G401 (cell line): ENCODE results near the gene KCNC3. TPM values are rescaled to one million over a fixed set of nuclear protein-coding genes. Genes with fewer than 3 reads are reported as not detected.

Source experiments
- DNase-seq: peaks from one replicate; pipeline ENCODE4 v3.0.0-alpha.2; 2015; ENCODE audit warnings: low spot score
- in situ Hi-C: cut with HindIII; loops from 2 replicates; pipeline ENCODE4 v1.10.0; 2016; ENCODE audit warnings: low sequenced_read_pairs, mixed read lengths
- total RNA-seq: library from RNA; depleted of rRNA; stranded (reverse); fragments of >200 nt; shearing (Covaris generic); gene quantifications from 2 replicates; pipeline ENCODE4 v1.2.3, GENCODE V29; 2014; rRNA removed

The KCNC3 gene
- total RNA-seq, 1 experiment from 2014 or later, result 3.4 TPM

DNA sequence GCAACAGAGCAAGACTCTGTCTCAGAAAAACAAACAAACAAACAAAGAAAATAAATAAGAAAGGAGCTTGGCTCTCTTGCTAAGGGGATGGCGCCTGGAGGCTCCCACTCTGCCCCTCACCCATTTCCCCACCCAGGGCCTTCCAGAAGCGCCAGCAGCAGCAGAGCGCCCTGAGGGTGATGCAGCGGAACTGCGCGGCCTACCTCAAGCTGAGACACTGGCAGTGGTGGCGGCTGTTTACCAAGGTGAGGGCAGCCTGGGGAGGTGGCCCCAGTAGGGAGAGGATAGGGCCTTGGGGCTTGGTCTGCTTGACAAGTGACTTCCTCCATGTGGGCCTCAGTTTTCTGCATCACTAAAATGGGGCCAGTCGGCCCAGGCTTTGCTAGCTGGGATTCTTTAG, 66.0 kb downstream of the KCNC3 start:
- no peak for DNase-seq
- in situ Hi-C loops, result no loop called here

Other genes starting within 250 kb of the KCNC3 start
- not detected in 2 replicates for gene IZUMO2, start 166.1 kb downstream of the KCNC3 start, total RNA-seq
- gene MYH14, start 125.8 kb downstream of the KCNC3 start, total RNA-seq, result 8.8 and 10.3 TPM in 2 replicates
- gene NAPSA, start 36.3 kb upstream of the KCNC3 start, total RNA-seq, result 0.24 TPM in 1 of 2 replicates, not detected in the other
- gene NR1H2, start 47.1 kb upstream of the KCNC3 start, total RNA-seq, result 33.0 and 41.4 TPM in 2 replicates
- gene POLD1, start 55.0 kb upstream of the KCNC3 start, total RNA-seq, result 151 and 176 TPM in 2 replicates
- gene SPIB, start 89.6 kb upstream of the KCNC3 start, total RNA-seq, result 0.44 TPM in 1 of 2 replicates, not detected in the other
- 0.55 TPM in 1 of 2 replicates, not detected in the other for gene MYBPC2, start 103.5 kb upstream of the KCNC3 start, total RNA-seq
- gene EMC10, start 147.1 kb upstream of the KCNC3 start, total RNA-seq, result 104 and 113 TPM in 2 replicates
- gene GARIN5A, start 147.5 kb upstream of the KCNC3 start, total RNA-seq, result 0.10 and 1.5 TPM in 2 replicates
- gene JOSD2, start 181.8 kb upstream of the KCNC3 start, total RNA-seq, result 13.6 and 33.3 TPM in 2 replicates
- not detected in 2 replicates for gene ASPDH, start 184.5 kb upstream of the KCNC3 start, total RNA-seq
- gene LRRC4B, start 239.1 kb upstream of the KCNC3 start, total RNA-seq, result 16.5 and 19.2 TPM in 2 replicates